ENCODE measurements around the gene CYB5A.
A peak's percentile ranks its signal among the peaks of the same experiment; 100 is the strongest.

The CYB5A gene

GRCh38 chr18:74243127-74243526, 48.6 kb downstream of the CYB5A start:
- no peak for DNase-seq (ENCODE audit: low spot score)

DNA sequence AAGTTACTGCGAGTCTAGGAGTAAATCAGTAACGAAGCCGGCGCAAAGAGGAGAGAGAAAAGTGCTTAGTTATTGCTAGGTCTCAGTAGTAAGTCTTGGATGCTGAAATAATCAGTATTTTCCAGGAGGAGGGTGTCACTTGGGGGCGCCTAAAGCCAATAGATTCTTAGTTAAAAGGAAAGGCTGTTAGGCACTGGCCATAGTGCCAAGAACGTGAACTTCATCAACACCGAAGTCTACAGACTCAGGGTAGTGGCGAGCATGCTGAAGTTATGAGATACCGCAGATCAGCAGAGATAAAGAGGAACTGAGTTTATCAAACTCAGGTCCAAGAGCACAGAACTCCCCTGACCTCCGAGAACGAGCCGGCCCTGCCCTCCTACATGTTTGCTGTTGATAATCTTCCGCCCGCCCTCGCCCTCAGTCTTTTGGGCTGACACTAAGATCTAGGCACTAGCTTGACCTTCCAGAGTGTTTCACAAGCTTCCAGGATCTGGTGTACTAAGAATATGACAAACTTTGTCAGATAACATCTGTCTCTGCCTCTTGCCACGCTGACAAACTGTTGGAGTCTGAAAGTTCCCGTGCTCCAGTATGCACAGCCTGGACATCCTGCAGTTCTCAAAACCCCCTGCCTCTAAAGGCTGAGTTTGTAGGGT, 49.2 kb downstream of the CYB5A start:
- DNase-seq (ENCODE audit: low spot score): peak; percentile 35

GRCh38 chr18:74241970-74242369, 49.8 kb downstream of the CYB5A start:
- DNase-seq (ENCODE audit: low spot score): no peak

DNA sequence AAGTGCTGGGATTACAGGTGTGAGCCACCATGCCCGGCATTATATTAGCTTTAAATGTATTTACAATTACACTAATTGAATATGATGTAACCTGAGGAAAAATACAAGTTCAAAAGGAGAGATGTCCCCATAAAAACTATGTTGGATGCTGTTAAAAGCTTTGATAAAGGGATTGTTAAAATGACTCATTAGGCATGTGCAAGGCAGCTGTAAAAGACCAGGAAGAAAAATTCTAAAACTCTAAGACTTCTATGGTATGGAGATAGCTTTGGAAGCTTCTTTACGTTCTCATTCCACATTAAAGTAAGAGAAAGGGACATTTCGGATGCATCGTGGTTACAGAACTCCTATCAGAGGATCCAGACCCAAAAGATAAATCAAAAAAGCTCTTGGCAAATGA, 50.3 kb downstream of the CYB5A start:
- no peak for DNase-seq (ENCODE audit: low spot score)

GRCh38 chr18:74239567-74239966, 52.2 kb downstream of the CYB5A start:
- DNase-seq (ENCODE audit: low spot score): no peak

- no peak for DNase-seq (ENCODE audit: low spot score)
Measured at GRCh38 chr18:74234326-74235171, 57.2 kb downstream of the CYB5A start.

- DNase-seq (ENCODE audit: low spot score): no peak
Measured at GRCh38 chr18:74233933-74234325, 57.8 kb downstream of the CYB5A start.

DNA sequence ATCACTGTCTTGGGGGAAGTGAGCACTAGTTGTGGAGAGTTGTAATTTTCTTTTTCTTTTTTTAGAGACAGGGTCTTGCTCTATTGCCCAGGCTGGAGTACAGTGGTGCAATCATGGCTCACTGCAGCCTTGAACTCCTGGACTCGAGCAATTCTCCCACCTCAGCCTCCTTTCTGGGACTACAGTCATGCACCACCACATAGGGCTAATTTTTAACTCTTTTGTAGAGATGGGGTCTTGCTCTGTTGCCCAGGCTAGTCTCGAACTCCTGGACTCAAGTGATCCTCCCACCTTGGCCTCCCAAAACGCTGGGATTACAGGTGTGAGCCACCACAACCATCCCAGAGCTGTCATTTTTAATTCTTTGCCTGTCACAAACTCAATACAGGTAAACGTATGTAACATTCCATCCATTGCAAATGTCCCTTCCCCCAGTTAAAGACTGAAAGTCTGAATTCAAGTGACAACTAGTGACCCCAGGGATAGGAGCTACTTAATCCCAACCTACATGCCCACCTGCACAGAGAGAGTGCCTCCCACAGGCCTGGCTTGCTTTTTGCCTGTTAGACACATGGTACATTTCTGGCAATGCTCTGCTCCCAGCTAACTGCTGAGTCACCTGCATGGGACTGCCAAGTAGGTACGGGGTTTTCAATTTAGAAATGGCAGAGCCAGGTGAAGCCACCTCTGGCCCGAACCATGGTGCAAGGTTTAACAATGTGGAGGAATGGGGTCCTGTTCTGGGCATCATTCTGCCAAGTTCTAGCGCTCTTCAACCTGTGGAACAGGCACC, 60.6 kb downstream of the CYB5A start:
- no peak for DNase-seq (ENCODE audit: low spot score)

DNA sequence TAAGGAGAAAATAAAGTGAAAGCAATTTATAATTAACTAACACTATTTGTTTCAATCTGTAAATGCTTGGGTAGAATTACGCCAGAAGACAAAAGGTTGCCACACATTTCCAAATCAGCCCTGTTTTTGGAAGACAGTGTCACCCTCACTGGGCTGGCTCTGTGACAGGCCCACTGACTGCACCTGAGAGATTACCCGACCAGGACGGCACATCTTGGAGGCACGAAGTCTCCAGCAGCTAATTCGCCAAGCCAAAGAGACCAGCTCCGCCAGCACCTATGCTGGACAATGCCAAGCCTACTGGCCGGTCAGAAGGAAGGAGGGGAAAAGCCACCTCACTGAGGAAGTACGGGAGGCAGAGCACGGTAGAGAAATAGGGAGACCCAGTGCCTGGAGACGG, 61.9 kb downstream of the CYB5A start:
- no peak for DNase-seq (ENCODE audit: low spot score)

GRCh38 chr18:74229005-74229404, 62.8 kb downstream of the CYB5A start:
- DNase-seq (ENCODE audit: low spot score): no peak

- DNase-seq (ENCODE audit: low spot score): no peak
Measured at GRCh38 chr18:74228312-74228711, 63.5 kb downstream of the CYB5A start.

GRCh38 chr18:74226666-74227065, 65.1 kb downstream of the CYB5A start:
- DNase-seq (ENCODE audit: low spot score): no peak

GRCh38 chr18:74226156-74226555, 65.6 kb downstream of the CYB5A start:
- no peak for DNase-seq (ENCODE audit: low spot score)

DNA sequence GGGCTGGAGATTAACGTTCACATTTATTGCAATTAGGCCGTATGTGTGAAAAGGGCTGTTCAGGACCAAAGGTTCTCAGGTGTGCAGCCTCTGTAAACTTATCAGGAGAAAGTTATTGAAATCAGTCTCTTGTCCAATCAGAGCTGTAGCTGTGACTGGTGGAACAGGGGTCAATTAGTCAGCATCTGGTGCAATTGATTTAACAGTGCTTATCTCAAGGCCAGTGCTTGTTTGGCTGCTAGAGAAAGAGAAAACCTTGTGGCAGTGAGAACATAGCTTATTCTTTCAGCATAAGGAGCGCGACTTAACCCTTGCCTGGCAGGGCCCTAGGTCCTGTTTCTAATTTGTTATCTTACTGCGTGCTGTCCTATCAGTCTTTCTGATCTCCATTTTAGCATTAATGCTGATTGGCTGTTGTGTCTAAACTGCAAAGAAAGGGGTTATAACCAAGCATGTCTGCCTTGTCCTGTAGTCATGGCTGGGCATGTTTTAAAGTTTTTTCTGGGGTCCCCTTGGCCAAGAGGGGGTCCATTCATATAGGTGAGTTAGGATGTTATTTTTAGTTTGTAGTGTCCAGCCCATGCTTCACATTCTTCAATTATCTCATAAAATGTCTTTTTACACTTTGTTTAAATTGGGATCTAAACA, 66.4 kb downstream of the CYB5A start:
- no peak for DNase-seq (ENCODE audit: low spot score)

DNA sequence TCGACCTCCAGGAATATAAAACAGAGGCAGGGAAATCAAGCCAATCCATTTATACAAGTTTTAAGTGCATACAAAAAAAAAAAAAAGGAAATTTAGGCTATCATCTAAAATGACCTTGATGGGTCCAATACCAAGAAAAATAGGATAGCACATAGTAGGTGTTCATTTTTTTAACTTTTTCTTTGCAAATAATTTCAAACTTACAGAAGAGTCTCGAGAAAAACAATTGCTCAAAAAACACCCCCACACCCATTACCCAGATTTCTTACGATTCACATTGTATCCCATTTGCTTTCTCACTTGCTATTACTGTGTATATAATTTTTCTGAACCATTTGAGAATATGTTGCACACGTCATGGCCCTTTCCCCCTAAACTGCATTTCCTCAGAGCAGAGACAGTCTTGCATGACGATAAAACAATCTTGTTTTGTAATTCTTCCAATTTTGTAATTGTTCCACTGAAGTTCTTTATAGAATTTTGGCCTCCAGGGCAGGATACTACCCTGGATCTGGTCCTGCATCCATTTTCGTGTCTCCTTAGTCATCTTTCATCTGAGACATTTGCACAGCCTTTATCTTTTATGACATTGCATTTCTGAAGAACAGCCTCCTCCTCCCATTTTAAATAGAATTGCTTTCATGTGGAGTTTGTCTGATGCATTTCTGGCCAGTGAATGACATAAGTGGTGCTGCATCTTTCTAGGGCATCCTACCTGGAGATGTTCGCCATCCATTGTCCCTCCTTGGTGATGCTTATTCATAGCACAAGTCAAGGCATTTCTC, 68.9 kb downstream of the CYB5A start:
- no peak for DNase-seq (ENCODE audit: low spot score)

DNA sequence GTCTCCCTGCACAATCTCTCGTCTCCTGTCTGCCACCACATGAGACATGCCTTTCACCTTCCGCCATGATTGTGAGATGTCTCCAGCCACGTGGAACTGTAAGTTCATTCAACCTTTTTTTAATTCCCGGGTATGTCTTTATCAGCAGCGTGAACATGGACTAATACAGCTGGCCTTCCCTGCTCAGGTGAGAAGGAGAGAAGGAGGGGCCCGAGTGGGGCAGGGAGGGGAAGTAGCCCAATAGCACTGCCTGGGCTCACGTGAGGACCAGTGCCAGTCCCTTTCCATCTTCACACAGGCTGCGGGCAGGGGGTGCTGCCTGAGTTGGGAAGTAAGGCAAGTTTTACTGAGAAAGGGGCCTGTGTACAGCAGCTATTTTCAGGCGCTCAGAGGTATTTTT, 70.7 kb downstream of the CYB5A start:
- no peak for DNase-seq (ENCODE audit: low spot score)

DNA sequence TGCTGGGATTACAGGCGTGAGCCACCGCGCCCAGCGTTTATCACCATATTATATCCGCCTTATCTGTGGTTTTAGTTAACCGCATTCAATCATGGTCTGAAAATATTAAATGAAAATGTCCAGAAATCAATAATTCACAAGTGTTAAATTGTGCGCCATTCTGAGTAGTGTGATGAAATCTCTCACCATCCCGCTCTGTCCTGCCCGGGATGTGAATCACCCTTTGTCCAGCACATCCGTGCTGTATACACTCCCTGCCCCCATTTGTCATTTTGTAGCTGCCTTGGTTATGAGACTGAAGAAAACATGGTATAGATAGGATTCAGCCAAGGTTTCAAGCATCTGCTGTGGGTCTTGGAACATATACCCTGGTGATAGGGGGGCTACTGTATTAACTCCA, 72.7 kb downstream of the CYB5A start:
- DNase-seq (ENCODE audit: low spot score): no peak

DNA sequence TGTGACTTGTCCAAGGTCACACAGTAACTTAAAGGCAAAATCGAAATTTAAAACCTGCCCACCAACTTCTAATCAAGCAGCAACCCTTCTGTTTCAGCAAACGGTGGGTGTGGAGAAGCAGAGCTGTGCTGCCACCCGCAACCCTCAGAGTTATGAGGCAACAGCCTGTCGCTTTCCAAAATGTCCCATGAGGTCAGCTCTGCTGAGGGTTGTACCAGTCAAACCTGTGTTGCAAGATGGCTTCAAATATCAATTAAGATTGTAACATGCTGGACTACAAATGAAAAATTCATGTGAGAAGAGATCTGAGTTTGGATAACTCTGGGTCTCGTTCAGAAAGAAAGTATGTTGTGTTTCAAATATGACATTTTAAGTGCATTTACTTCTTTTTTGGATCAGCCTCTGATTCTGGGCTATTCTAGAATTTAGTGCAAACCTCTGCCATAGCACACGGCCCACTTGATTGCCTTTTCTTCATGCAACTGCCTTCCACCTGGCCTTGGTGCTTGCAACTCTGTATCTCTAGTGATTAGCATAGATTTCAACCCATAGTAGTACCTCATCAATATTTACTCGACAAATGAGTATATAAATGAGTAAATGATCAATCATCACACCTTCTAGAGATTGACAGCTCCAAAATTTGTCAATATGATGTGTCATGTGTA, 74.2 kb downstream of the CYB5A start:
- no peak for DNase-seq (ENCODE audit: low spot score)

DNA sequence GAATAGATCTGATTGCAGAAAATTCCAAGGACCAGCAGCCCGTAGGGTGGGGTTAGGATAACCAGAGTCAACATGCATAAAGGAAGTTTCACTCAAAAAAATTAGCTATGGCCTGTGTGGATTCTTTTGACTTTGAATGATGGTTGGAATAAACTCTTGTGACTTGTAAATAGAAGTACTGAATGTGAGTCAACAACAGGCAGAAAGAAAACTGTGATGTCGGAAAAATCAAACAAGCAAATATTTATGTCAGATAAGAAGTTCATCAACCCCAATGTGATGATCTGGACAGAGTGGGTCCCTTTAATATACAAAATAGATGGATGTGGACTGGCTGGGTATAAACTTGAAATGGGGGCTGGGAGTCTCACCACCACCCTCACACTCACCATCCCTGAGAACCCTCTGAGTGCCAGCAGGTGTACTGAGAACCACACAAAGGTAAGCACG, 75.1 kb downstream of the CYB5A start:
- DNase-seq (ENCODE audit: low spot score): no peak

GRCh38 chr18:74215863-74216262, 75.9 kb downstream of the CYB5A start:
- no peak for DNase-seq (ENCODE audit: low spot score)

GRCh38 chr18:74213429-74213828, 78.3 kb downstream of the CYB5A start:
- DNase-seq (ENCODE audit: low spot score): no peak
